ENCODE data around the gene FHOD3. TPM values are rescaled to one million over a fixed set of nuclear protein-coding genes. Genes with fewer than 3 reads are reported as not detected.

FHOD3 gene
- total and polyA plus RNA-seq, 2 of the 4 experiments (the other 2 are of a cell fraction) = 14.6 to 16.0 TPM

GRCh38 chr18:36378205-36378604, 80.7 kb downstream of the FHOD3 start:
- BruUV-seq (replicated peaks) = no TSS peak
- Histone ChIP-seq H4K91ac (ENCODE audit: insufficient read depth, low read depth, low read length) (no peak overlapping the region), H2BK120ac (ENCODE audit: low read depth, low read length) (no peak overlapping the region), H3K27me3 (ENCODE audit: control insufficient read depth, insufficient read depth, low read length) (no peaks in the 10 kb centered on the region), H3K23ac (ENCODE audit: low read depth, low read length) (no peak overlapping the region), H2BK20ac (ENCODE audit: low read depth, low read length) (no peak overlapping the region), H3K9me3 (ENCODE audit: control insufficient read depth, insufficient read depth, low read length) (no peaks in the 10 kb centered on the region), H3K18ac (ENCODE audit: low read depth, low read length) (no peak overlapping the region), H4K20me1 (ENCODE audit: insufficient read depth, low read length) (0 out of 2 replicates have a peak, but pooled peaks cover 2% of the 10 kb centered on the region), H3K14ac (replicated peaks; ENCODE audit: low read depth, low read length) (no peak overlapping the region), H2AFZ (replicated peaks; ENCODE audit: low read length, poor library complexity) (no peak overlapping the region), H4K5ac (ENCODE audit: low read depth, low read length) (no peak overlapping the region), H3K56ac (ENCODE audit: extremely low read depth, insufficient read depth, low read length) (no peak overlapping the region), H3K79me1 (ENCODE audit: low read depth in 1 of 2, low read length in 2 of 2) (peaks cover 2 to 5% of the 10 kb centered on the region in 2 experiments; a peak in 1 of 4 replicates), H2AK5ac (ENCODE audit: low read depth, low read length) (no peak overlapping the region), H3K4ac (ENCODE audit: low read depth, low read length) (no peak overlapping the region), H2BK15ac (ENCODE audit: low read depth, low read length) (no peak overlapping the region), H4K8ac (ENCODE audit: low read depth in 2 of 2, low read length in 2 of 2) (no peak overlapping the region), H3K4me2 (ENCODE audit: low read depth, low read length) (no peak overlapping the region), H2BK5ac (ENCODE audit: low read depth, low read length, poor library complexity, severe bottlenecking) (no peak overlapping the region), H3K36me3 (ENCODE audit: control insufficient read depth, insufficient read depth, low read length) (no peaks in the 10 kb centered on the region), H3K4me3 (ENCODE audit: insufficient read depth, low read depth, low read length) (no peak overlapping the region), H2AK9ac (replicated peaks; ENCODE audit: low read depth, low read length, poor library complexity) (no peak overlapping the region), H3K9ac (ENCODE audit: low read depth, low read length) (no peak overlapping the region), H3K4me1 (ENCODE audit: control insufficient read depth, insufficient read depth, low read length) (peaks cover 5% of the 10 kb centered on the region), H3K27ac (ENCODE audit: insufficient read depth, low read length) (no peak overlapping the region), H3K9me1 (ENCODE audit: insufficient read depth, low read length) (peaks cover 3% of the 10 kb centered on the region; the same call in 1 of the 2 replicates)
- TF ChIP-seq MXI1 (IDR thresholded peaks at IDR 0.05; ENCODE audit: borderline replicate concordance, low read depth, low read length) (no peak), USF2 (IDR thresholded peaks at IDR 0.05; ENCODE audit: low read depth, low read length) (no peak), RFX5 (IDR thresholded peaks at IDR 0.05; ENCODE audit: low read depth, low read length) (no peak), CTCF (conservative IDR thresholded peaks at IDR 0.05; ENCODE audit: low read depth, low read length) (no peak), NFE2L2 (IDR thresholded peaks at IDR 0.05; ENCODE audit: low read depth, low read length) (no peak), RCOR1 (IDR thresholded peaks at IDR 0.05; ENCODE audit: insufficient replicate concordance, low read length) (no peak), RAD21 (IDR thresholded peaks at IDR 0.05; ENCODE audit: low read length) (no peak), BHLHE40 (IDR thresholded peaks at IDR 0.05; ENCODE audit: low read depth, low read length) (no peak), POLR2A (IDR thresholded peaks at IDR 0.05; ENCODE audit: low read depth, low read length) (no peak)
- dilution Hi-C loops (cut with HindIII; ENCODE audit: low sequenced_read_pairs, unreplicated experiment) (no loop called here), in situ Hi-C loops (cut with MboI; ENCODE audit: low sequenced_read_pairs) (no loop called here), intact Hi-C loops (cut with micrococcal nuclease) (no loop called here)
- CTCF ChIA-PET = interaction anchor here (0.7 kb wide), 1 partner anchor 129 kb away, joined by 3 read pairs; no protein-coding TSS in a partner anchor
- no peak for DNase-seq
- WGBS, 2 experiments (ENCODE audit: extremely low coverage in 2 of 2, insufficient read length in 1 of 2) = no CpG with 5 or more reads among the region's 2 CpGs
- ATAC-seq (ENCODE audit: low read depth) = no peak
- POLR2A ChIA-PET (ENCODE audit: unreplicated experiment) = no interaction called here

Measured in IMR-90 (cell line).